AG10803 (cell line): Measurements from ENCODE around the gene UST.

Experiments used
- DNase-seq: peaks from one replicate; pipeline ENCODE4 v3.0.0; 2010; ENCODE audit warnings: low read depth
- H3K4me3 ChIP-seq: 2 replicates; pipeline ENCODE4 v1.5.1; 2011; ENCODE audit warnings: mild to moderate bottlenecking, low read length, control low read depth
- CTCF ChIP-seq: conservative IDR thresholded peaks from 2 replicates; pipeline ENCODE4 v1.5.1; 2011; ENCODE audit warnings: mild to moderate bottlenecking, low read length, control low read depth, inconsistent platforms

UST gene

DNA sequence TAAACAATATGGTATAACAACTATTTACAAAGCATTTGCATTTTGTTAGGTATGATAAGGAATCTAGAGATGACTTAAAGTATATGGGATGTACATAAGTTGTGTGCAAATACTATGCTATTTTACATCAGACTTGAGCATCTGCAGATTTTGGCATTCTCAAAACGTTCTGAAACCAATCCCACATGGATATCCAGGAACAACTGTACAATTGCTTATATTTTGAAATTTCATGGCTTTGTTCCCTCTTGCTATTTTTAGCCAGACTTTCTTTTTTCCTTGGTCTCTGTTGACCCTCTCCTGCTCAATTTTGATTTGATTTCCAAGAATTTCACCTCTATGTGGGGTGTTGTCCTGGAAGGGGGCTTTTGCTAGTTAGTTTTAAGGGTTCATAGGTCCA lies 32.9 kb upstream of the UST start:
- no peak overlapping the region for H3K4me3 ChIP-seq
- no peak for TF ChIP-seq CTCF
- DNase-seq, result no peak

GRCh38 chr6:148716811-148717210 lies 30.0 kb upstream of the UST start:
- TF ChIP-seq CTCF, result no peak
- DNase-seq, result peak; percentile 82
- H3K4me3 ChIP-seq, result no peak overlapping the region

DNA sequence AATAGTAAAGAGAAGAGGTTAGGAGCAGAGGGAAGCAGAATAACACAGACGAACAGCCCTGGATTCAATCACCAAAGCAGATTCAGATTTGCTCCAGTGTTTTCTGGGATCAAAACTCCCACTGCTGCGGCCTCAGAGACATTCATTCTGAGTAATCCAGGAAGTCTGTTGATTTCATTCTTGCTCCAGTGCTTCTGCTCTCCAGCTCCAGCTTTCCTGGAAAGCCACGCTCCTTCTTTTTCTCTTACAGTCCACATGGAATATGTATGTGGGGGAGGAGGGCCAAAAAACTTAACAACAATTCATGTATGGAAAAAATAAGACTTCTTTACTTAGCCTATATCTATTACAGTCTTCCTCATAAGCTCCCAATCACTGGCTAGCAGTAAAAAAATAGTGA lies 26.4 kb upstream of the UST start:
- peak; percentile 46 for DNase-seq
- H3K4me3 ChIP-seq, result no peak overlapping the region
- no peak for TF ChIP-seq CTCF

GRCh38 chr6:148720897-148721296 lies 25.9 kb upstream of the UST start:
- DNase-seq, result no peak
- H3K4me3 ChIP-seq, result no peak overlapping the region
- no peak for TF ChIP-seq CTCF

DNA sequence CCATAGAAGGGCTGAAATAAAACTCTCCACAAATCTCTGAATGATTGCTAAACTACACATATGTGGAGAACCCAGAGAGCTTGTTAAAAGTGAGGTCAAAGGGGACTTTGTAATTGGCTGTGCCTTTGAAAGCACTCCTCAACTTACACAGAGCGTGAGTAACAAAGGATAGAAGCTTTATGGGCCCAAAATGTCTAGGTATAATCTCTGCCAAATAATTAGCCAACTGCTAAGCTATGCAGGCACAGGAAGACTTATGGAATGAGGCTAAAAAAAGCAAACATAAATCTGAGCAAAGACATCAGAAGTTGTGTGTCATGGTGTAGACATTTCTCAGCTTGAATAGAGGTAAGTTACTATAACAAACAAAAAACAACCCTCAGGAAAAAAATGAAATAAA lies 23.3 kb upstream of the UST start:
- TF ChIP-seq CTCF, result no peak
- no peak overlapping the region for H3K4me3 ChIP-seq
- DNase-seq, result peak; percentile 96

DNA sequence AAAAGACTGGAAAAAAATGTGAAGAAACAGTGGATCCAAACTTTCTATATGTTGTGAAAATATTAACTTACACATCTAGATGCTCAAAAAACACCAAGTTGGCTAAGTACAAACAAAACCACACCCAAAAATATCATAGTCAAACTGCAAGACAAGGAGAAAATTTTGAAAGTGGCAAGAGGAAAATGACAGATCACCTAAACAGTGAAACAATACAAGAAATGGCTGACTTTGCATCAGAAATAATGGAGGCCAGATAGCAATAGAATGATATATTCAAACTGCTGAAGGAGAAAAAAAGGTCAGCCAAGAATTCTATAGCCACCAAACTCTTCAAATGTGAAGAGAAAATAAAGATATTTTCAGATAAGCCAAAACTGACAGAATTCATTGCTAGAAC lies 22.4 kb upstream of the UST start:
- no peak overlapping the region for H3K4me3 ChIP-seq
- no peak for DNase-seq
- TF ChIP-seq CTCF, result no peak

GRCh38 chr6:148727104-148727503 lies 19.7 kb upstream of the UST start:
- TF ChIP-seq CTCF, result no peak
- H3K4me3 ChIP-seq, result no peak overlapping the region
- no peak for DNase-seq
